H1 (cell line): Measurements from ENCODE around the gene MSMP. TPM values are rescaled to one million over a fixed set of nuclear protein-coding genes. Genes with fewer than 3 reads are reported as not detected.
A peak's percentile ranks its signal among the peaks of the same experiment; 100 is the strongest.

Source experiments
- CTCF ChIA-PET: fragments of 300-600 bp; sonication (Branson Sonifier 250); formaldehyde crosslinking; loops from one replicate; lab custom pipeline; 2021; ENCODE audit not compliant: partially characterized antibody; lab: Charles Lee
- POLR2A ChIA-PET: fragments of 300-600 bp; sonication (Branson Sonifier 250); formaldehyde crosslinking; loops from one replicate; lab custom pipeline; 2021; ENCODE audit warnings: inconsistent platforms; ENCODE audit not compliant: partially characterized antibody; lab: Charles Lee
- DNase-seq, 2 experiments: peaks; one replicate each; pipeline versions ENCODE4 v3.0.0 to v3.0.0-alpha.2; 2010 to 2022; ENCODE audit warnings: low spot score in 2 of 2, low read depth in 1 of 2, mixed read lengths in 1 of 2
- FAIRE-seq: peaks from 2 replicates; lab custom pipeline; 2011; peaks lifted over from hg19 to GRCh38; lab: Jason Lieb, UNC
- H2AFZ ChIP-seq: 2 replicates; pipeline ENCODE4 v1.8.1; 2012; ENCODE audit warnings: low read length, inconsistent platforms
- H2AK5ac ChIP-seq: 2 replicates; pipeline ENCODE4 v1.6.1; 2013; ENCODE audit warnings: low read depth, low read length
- H2BK120ac ChIP-seq: replicated peaks from 2 replicates; pipeline ENCODE3; 2013; ENCODE audit warnings: low read depth, low read length, inconsistent platforms
- H2BK12ac ChIP-seq: 2 replicates; pipeline ENCODE4 v1.6.1; 2013; ENCODE audit warnings: low read depth, low read length
- H2BK15ac ChIP-seq: 2 replicates; pipeline ENCODE4 v1.6.1; 2013; ENCODE audit warnings: low read length
- H2BK20ac ChIP-seq: 2 replicates; pipeline ENCODE4 v1.6.1; 2013; ENCODE audit warnings: low read length
- H2BK5ac ChIP-seq: 2 replicates; pipeline ENCODE4 v1.6.1; 2013; ENCODE audit warnings: low read depth, low read length
- H3K14ac ChIP-seq: 2 replicates; pipeline ENCODE4 v1.6.1; 2013; ENCODE audit warnings: inconsistent platforms; ENCODE audit not compliant: insufficient read length
- H3K18ac ChIP-seq: 2 replicates; pipeline ENCODE4 v1.6.1; 2013; ENCODE audit warnings: low read length; ENCODE audit errors: extremely low read depth
- H3K23ac ChIP-seq: 2 replicates; pipeline ENCODE4 v1.6.1; 2013; ENCODE audit warnings: inconsistent platforms; ENCODE audit not compliant: insufficient read length
- H3K23me2 ChIP-seq: 2 replicates; pipeline ENCODE4 v1.6.1; 2013; ENCODE audit warnings: low read depth, low read length
- H3K27ac ChIP-seq: 2 replicates; pipeline ENCODE4 v1.6.1; 2011; ENCODE audit warnings: low read depth, low read length, inconsistent platforms
- H3K27me3 ChIP-seq, 4 experiments: replicated peaks in 1 of 4; 1 replicate in 1 of 4; 2 replicates in 3 of 4; pipeline versions ENCODE4 v1.6.1 to v1.8.1; 2011 to 2013; ENCODE audit warnings: low read length in 3 of 4, mild to moderate bottlenecking in 3 of 4, inconsistent platforms in 2 of 4, mixed read lengths in 2 of 4, moderate library complexity in 1 of 4; ENCODE audit not compliant: control insufficient read depth in 3 of 4, insufficient read depth in 3 of 4; ENCODE audit errors: extremely low read depth in 1 of 4
- H3K36me3 ChIP-seq, 4 experiments: 2 replicates each; pipeline versions ENCODE4 v1.6.1 to v1.8.1; 2011 to 2013; ENCODE audit warnings: mild to moderate bottlenecking in 4 of 4, low read length in 3 of 4, moderate library complexity in 2 of 4, control low read depth in 1 of 4, inconsistent platforms in 1 of 4; ENCODE audit not compliant: insufficient read depth in 4 of 4, control insufficient read depth in 2 of 4
- H3K4ac ChIP-seq: replicated peaks from 2 replicates; pipeline ENCODE3; 2013; ENCODE audit warnings: low read length, low read depth, mixed read lengths, inconsistent platforms; ENCODE audit not compliant: insufficient read length
- H3K4me1 ChIP-seq, 4 experiments: replicated peaks in 1 of 4; 1 replicate in 1 of 4; 2 replicates in 3 of 4; pipeline versions ENCODE4 v1.6.1 to v1.8.1; 2011 to 2013; ENCODE audit warnings: low read length in 3 of 4, inconsistent platforms in 2 of 4, mixed read lengths in 1 of 4; ENCODE audit not compliant: insufficient read depth in 4 of 4, control insufficient read depth in 3 of 4
- H3K4me2 ChIP-seq, 2 experiments: 2 replicates each; pipeline versions ENCODE4 v1.6.1 to v1.8.1; 2011 to 2013; ENCODE audit warnings: low read depth in 2 of 2, low read length in 2 of 2, control low read depth in 1 of 2, inconsistent platforms in 1 of 2, mild to moderate bottlenecking in 1 of 2; ENCODE audit not compliant: insufficient read depth in 1 of 2
- H3K4me3 ChIP-seq, 4 experiments: fragments of 200-600, 300-600 bp in 1 of 4; sonication (generic), shearing (Covaris generic), sonication (Bioruptor Twin) in 1 of 4; 2 replicates each; pipeline versions ENCODE4 v1.5.1 to v1.8.1; 2011 to 2016; ENCODE audit warnings: low read length in 4 of 4, low read depth in 3 of 4, control low read depth in 2 of 4, inconsistent platforms in 2 of 4, mild to moderate bottlenecking in 2 of 4, mixed read lengths in 1 of 4, moderate library complexity in 1 of 4; ENCODE audit not compliant: insufficient read depth in 2 of 4; ENCODE audit errors: extremely low read depth in 1 of 4
- H3K56ac ChIP-seq: replicated peaks from 2 replicates; pipeline ENCODE3; 2013; ENCODE audit warnings: low read depth, mild to moderate bottlenecking, mixed read lengths, low read length, inconsistent platforms; ENCODE audit not compliant: insufficient read length
- H3K79me1 ChIP-seq: 2 replicates; pipeline ENCODE4 v1.6.1; 2013; ENCODE audit warnings: low read depth, low read length, control low read depth
- H3K79me2 ChIP-seq, 2 experiments: 2 replicates each; pipeline versions ENCODE4 v1.6.1 to v1.8.1; 2012 to 2013; ENCODE audit warnings: low read length in 2 of 2, mild to moderate bottlenecking in 2 of 2, inconsistent platforms in 1 of 2; ENCODE audit not compliant: insufficient read depth in 2 of 2, control insufficient read depth in 1 of 2
- H3K9ac ChIP-seq, 4 experiments: replicated peaks in 1 of 4; 1 replicate in 1 of 4; 2 replicates in 3 of 4; pipeline versions ENCODE4 v1.6.1 to v1.8.1; 2011 to 2013; ENCODE audit warnings: low read depth in 3 of 4, low read length in 3 of 4, control low read depth in 2 of 4, mild to moderate bottlenecking in 2 of 4, moderate library complexity in 2 of 4, inconsistent platforms in 1 of 4; ENCODE audit errors: extremely low read depth in 1 of 4
- H3K9me3 ChIP-seq, 2 experiments: 2 replicates each; pipeline versions ENCODE4 v1.6.1 to v1.8.1; 2012 to 2013; ENCODE audit warnings: mild to moderate bottlenecking in 2 of 2, moderate library complexity in 2 of 2, control low read depth in 1 of 2, inconsistent platforms in 1 of 2, low read depth in 1 of 2, low read length in 1 of 2, mixed read lengths in 1 of 2; ENCODE audit not compliant: insufficient read depth in 2 of 2
- H4K20me1 ChIP-seq, 2 experiments: replicated peaks in 1 of 2; 2 replicates each; pipeline versions ENCODE3 to v1.8.1; 2011 to 2013; ENCODE audit warnings: inconsistent platforms in 2 of 2, low read length in 2 of 2, mild to moderate bottlenecking in 1 of 2; ENCODE audit not compliant: insufficient read depth in 2 of 2, control insufficient read depth in 1 of 2
- H4K5ac ChIP-seq: 2 replicates; pipeline ENCODE4 v1.6.1; 2013; ENCODE audit warnings: low read length, low read depth, mixed read lengths, inconsistent platforms; ENCODE audit not compliant: insufficient read length
- H4K8ac ChIP-seq: 2 replicates; pipeline ENCODE4 v1.8.0; 2013; ENCODE audit warnings: mild to moderate bottlenecking, moderate library complexity, low read length, inconsistent platforms; ENCODE audit not compliant: insufficient read depth; ENCODE audit errors: extremely low read depth
- H4K91ac ChIP-seq: replicated peaks from 2 replicates; pipeline ENCODE3; 2013; ENCODE audit warnings: low read length, mixed read lengths, inconsistent platforms; ENCODE audit not compliant: insufficient read length
- ASH2L ChIP-seq: fragments of 200-600, 300-600 bp; sonication (generic); IDR thresholded peaks from one replicate; pipeline ENCODE4 v1.7.1; 2017; ENCODE audit warnings: low read length
- CEBPB ChIP-seq: IDR thresholded peaks from 2 replicates; pipeline ENCODE4 v1.6.1; 2012; ENCODE audit warnings: low read depth, low read length
- FOSL1 ChIP-seq: IDR thresholded peaks from 2 replicates; pipeline ENCODE4 v1.6.1; 2011; ENCODE audit warnings: mild to moderate bottlenecking, low read depth, low read length, moderate library complexity; ENCODE audit not compliant: insufficient read depth
- POLR2A ChIP-seq, 2 experiments: IDR thresholded peaks; 1 replicate in 1 of 2; 2 replicates in 1 of 2; pipeline ENCODE4 v1.6.1; 2011; ENCODE audit warnings: low read depth in 2 of 2, low read length in 2 of 2, mild to moderate bottlenecking in 2 of 2; ENCODE audit errors: control extremely low read depth in 1 of 2
- SRF ChIP-seq: IDR thresholded peaks from 2 replicates; pipeline ENCODE4 v1.6.1; 2011; ENCODE audit warnings: mild to moderate bottlenecking, low read depth, low read length, moderate library complexity
- SUZ12 ChIP-seq: fragments of 200-600 bp; sonication (generic); IDR thresholded peaks from 2 replicates; pipeline ENCODE4 v1.6.1; 2012; ENCODE audit warnings: mild to moderate bottlenecking, inconsistent platforms, low read length, moderate library complexity, mixed read lengths
- TBP ChIP-seq: IDR thresholded peaks from 2 replicates; pipeline ENCODE4 v1.6.1; 2011; ENCODE audit warnings: low read depth, low read length, improper control_type of control experiment
- YY1 ChIP-seq: IDR thresholded peaks from 2 replicates; pipeline ENCODE4 v1.6.1; 2011; ENCODE audit warnings: low read depth, mild to moderate bottlenecking, low read length
- WGBS, 2 experiments: shearing (Covaris generic) in 1 of 2; methylation state at CpG; one replicate each; pipeline versions ENCODE4 v1.1.6 to v1.1.7; 2013 to 2015; ENCODE audit warnings: low lambda C conversion rate in 2 of 2, mixed read lengths in 2 of 2, inconsistent platforms in 1 of 2, low coverage in 1 of 2, missing lambda C conversion rate in 1 of 2; ENCODE audit not compliant: insufficient replicate concordance in 2 of 2, insufficient coverage in 1 of 2, insufficient read length in 1 of 2; ENCODE audit errors: extremely low coverage in 1 of 2, missing lambda C conversion rate in 1 of 2; 5-methylcytosine and 5-hydroxymethylcytosine counted together
- polyA plus RNA-seq, 7 experiments: library from polyadenylated mRNA; depleted of rRNA in 3 of 7; stranded (reverse) in 5 of 7; unstranded in 2 of 7; fragments of >200 nt in 5 of 7; fragments of 200-250 nt in 2 of 7; gene quantifications; 1 replicate in 5 of 7; 2 replicates in 1 of 7; 4 replicates in 1 of 7; pipeline versions ENCODE4 v1.2.1 to v1.2.3, GENCODE V29; 2011 to 2013; ENCODE audit warnings: missing spikeins in 2 of 7, mixed read lengths in 2 of 7
- total RNA-seq: library from RNA; stranded (reverse); fragmentation: NEBNext Ultra II Directional; extraction: Animal tissue kit (Norgen Biotek cat#: 25700); gene quantifications from 2 replicates; pipeline ENCODE4 v1.2.1, GENCODE V29; 2021
- TF ChIP-seq, protein P1 (sequence below): IDR thresholded peaks from 2 replicates; pipeline ENCODE4 v1.6.1; 2012; ENCODE audit warnings: low read length, inconsistent platforms

The MSMP gene
- total and polyA plus RNA-seq, 2 of the 8 experiments (the other 6 are each of a cell fraction or from before 2014, with no cell fraction given) = 0.53 TPM; not detected in 1

DNA sequence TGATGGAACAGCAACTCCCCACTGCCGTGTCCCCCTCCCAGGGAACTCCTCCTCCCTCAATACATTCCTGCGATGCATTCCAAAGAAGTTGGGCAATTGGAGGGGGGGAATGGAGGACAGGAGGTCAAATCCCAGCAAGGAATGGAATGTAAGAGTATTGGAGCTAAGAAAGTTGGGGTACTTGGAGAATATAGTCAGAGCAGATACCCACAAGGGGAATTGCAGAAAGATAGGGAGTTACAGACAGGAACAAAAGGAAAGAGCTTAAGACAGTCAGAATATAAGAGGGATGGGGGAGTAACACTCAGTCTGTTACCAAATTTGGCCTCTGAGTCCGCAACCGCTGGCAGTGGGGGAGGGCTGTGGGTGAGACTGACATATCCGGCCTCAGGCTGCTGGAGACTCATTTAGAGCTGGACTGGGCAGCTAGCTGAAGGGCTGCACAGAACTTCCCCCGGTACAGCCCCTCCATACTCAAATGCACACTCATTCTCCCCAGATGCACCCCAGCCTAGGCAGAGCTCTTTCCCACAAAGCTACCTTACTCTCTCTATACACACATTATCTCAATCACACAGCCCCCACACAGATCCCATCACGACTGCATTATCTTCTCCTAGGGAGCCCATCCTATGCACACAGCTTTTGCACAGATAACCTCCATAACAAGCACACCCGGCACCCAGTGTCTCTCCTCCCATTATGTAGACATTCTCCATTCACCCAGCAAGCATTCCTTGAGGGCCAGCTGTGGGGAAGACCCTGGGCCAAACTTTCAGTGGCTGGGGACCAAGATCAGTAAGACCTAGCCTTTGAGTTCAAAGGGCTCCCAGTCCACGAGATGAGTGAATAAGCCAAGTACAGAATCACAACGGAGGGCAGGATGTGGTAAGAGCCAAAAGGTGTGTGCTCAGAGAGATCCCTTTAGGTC is 25.8 kb downstream of the MSMP start:
- Histone ChIP-seq H4K91ac (peak overlapping the region; percentile 9), H3K9me3 (no peaks in the 10 kb centered on the region; a peak in 1 of 4 replicates), H3K9ac (peak overlapping the region in 2 of 4 experiments; percentile 14 to 41; a peak in 5 of 7 replicates), H4K8ac (0 out of 2 replicates have a peak overlapping the region, but pooled peaks have one; percentile 17), H4K20me1 (peaks cover 0 to 4% of the 10 kb centered on the region in 2 experiments), H3K4me1 (peaks cover 21 to 42% (median 30%) of the 10 kb centered on the region in 4 experiments), H2BK5ac (peak overlapping the region; percentile 88), H2AFZ (no peak overlapping the region), H3K4ac (no peak overlapping the region), H3K27ac (peak overlapping the region; percentile 58), H3K18ac (peak overlapping the region; percentile 74), H3K4me3 (peak overlapping the region; percentile 8 to 46 (median 30); a peak in 6 of 8 replicates), H3K27me3 (no peaks in the 10 kb centered on the region), H2AK5ac (peak overlapping the region; percentile 29; the same call in 1 of the 2 replicates), H3K4me2 (peak overlapping the region; percentile 69 to 92), H3K14ac (no peak overlapping the region), H2BK20ac (peak overlapping the region; percentile 9; the same call in 1 of the 2 replicates), H2BK120ac (no peak overlapping the region), H3K79me1 (peaks cover 16% of the 10 kb centered on the region), H3K36me3 (peaks cover 4 to 19% (median 12%) of the 10 kb centered on the region in 4 experiments; a peak in 7 of 8 replicates), H4K5ac (no peak overlapping the region), H3K56ac (no peak overlapping the region), H3K79me2 (peaks cover 2 to 54% of the 10 kb centered on the region in 2 experiments), H2BK15ac (0 out of 2 replicates have a peak overlapping the region, but pooled peaks have one; percentile 10), H3K23me2 (peaks cover 15% of the 10 kb centered on the region; the same call in 1 of the 2 replicates), H3K23ac (no peak overlapping the region), H2BK12ac (peak overlapping the region; percentile 98)
- FAIRE-seq (peak; percentile 62), DNase-seq (peak in 1 of 2 experiments; percentile 56)
- CTCF ChIA-PET = interaction anchor here (0.5 to 16.0 kb wide), 25 partner anchors 8 to 179 kb away, joined by 3 to 198 read pairs (median 7); partner anchors contain the start of genes ARHGEF39, CCDC107, GBA2 and MSMP
- 33% methylated on average over 10 of the region's 10 CpGs; no CpG with 5 or more reads in 1 of the 2 experiments for WGBS, 2 experiments
- POLR2A ChIA-PET = interaction anchor here (0.6 to 11.1 kb wide), 30 partner anchors 8 to 657 kb away, joined by 3 to 158 read pairs (median 4); partner anchors contain the start of genes CCDC107, GBA2, RGP1 and RMRP
- peak; percentile 41 for TF ChIP-seq TBP
- TF ChIP-seq YY1 = peak; percentile 54; the same call in 1 of the 2 replicates
- TF ChIP-seq, protein P1, sequence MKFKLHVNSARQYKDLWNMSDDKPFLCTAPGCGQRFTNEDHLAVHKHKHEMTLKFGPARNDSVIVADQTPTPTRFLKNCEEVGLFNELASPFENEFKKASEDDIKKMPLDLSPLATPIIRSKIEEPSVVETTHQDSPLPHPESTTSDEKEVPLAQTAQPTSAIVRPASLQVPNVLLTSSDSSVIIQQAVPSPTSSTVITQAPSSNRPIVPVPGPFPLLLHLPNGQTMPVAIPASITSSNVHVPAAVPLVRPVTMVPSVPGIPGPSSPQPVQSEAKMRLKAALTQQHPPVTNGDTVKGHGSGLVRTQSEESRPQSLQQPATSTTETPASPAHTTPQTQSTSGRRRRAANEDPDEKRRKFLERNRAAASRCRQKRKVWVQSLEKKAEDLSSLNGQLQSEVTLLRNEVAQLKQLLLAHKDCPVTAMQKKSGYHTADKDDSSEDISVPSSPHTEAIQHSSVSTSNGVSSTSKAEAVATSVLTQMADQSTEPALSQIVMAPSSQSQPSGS = peak; percentile 40; the same call in 1 of the 2 replicates
- no peak for TF ChIP-seq FOSL1
- TF ChIP-seq POLR2A (IDR thresholded peaks at IDR 0.05; ENCODE audit: control extremely low read depth in 1 of 2, low read depth in 2 of 2, low read length in 2 of 2) = peak in 1 of 2 experiments; percentile 78; a peak in 1 of 3 replicates
- TF ChIP-seq CEBPB = peak; percentile 99
- TF ChIP-seq SUZ12 = no peak
- peak; percentile 98 for TF ChIP-seq ASH2L
- TF ChIP-seq SRF = peak; percentile 79; the same call in 1 of the 2 replicates
